GM12892 (cell line): ENCODE data around the gene SLAMF1.
A peak's percentile ranks its signal among the peaks of the same experiment; 100 is the strongest.

Source experiments
- POLR2A ChIP-seq: IDR thresholded peaks from 2 replicates; pipeline ENCODE4 v1.6.1; 2011; ENCODE audit warnings: low read depth, low read length, control low read depth
- POLR2AphosphoS5 ChIP-seq: IDR thresholded peaks from 2 replicates; pipeline ENCODE4 v1.6.1; 2011; ENCODE audit warnings: low read depth, low read length, control low read depth
- TAF1 ChIP-seq: IDR thresholded peaks from 2 replicates; pipeline ENCODE4 v1.6.1; 2011; ENCODE audit warnings: low read depth, mild to moderate bottlenecking, control low read depth, low read length, borderline replicate concordance

- 0 out of 2 replicates have a peak, but pooled peaks have one; percentile 23 for TF ChIP-seq POLR2AphosphoS5
- TF ChIP-seq POLR2A = no peak
- no peak for TF ChIP-seq TAF1
Measured at GRCh38 chr1:160608941-160609340, 37.9 kb downstream of the SLAMF1 start.
